Nucleus accumbens (tissue), 56 donors: ENCODE results near the gene DCAF5.
"Not testable (repeated sequence)": the region's sequence is repeated elsewhere in the genome, so short reads cannot be mapped to it uniquely, and the experiment has no call there.

ENCODE experiments used
- DNase-seq, 56 donors: peaks; one replicate each; lab custom pipeline; 2025; lab: John Stamatoyannopoulos, UW

The DCAF5 gene, protein sequence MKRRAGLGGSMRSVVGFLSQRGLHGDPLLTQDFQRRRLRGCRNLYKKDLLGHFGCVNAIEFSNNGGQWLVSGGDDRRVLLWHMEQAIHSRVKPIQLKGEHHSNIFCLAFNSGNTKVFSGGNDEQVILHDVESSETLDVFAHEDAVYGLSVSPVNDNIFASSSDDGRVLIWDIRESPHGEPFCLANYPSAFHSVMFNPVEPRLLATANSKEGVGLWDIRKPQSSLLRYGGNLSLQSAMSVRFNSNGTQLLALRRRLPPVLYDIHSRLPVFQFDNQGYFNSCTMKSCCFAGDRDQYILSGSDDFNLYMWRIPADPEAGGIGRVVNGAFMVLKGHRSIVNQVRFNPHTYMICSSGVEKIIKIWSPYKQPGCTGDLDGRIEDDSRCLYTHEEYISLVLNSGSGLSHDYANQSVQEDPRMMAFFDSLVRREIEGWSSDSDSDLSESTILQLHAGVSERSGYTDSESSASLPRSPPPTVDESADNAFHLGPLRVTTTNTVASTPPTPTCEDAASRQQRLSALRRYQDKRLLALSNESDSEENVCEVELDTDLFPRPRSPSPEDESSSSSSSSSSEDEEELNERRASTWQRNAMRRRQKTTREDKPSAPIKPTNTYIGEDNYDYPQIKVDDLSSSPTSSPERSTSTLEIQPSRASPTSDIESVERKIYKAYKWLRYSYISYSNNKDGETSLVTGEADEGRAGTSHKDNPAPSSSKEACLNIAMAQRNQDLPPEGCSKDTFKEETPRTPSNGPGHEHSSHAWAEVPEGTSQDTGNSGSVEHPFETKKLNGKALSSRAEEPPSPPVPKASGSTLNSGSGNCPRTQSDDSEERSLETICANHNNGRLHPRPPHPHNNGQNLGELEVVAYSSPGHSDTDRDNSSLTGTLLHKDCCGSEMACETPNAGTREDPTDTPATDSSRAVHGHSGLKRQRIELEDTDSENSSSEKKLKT

DNA sequence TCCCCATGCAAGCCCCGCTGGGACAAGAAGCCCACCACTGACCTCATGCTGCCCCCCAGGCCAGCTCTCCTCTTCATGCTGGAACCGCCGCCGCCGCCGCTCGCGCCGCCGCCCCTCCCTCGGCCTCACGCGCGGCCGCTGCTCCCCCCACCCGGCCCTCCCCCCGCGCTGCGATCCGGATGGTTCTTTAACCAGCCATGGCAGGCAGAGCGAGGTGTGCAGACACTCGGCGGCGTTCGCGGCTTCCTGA lies at the start of gene DCAF5:
Gene DCAF5, minus strand, starts transcription at position 218 of the 250 bp plus-strand sequence. Its CDS starts 141 bp downstream, at position 77.
- DNase-seq: peak in 17 of 56 donors; percentile 49 to 92 (median 82)

- DNase-seq: no peak
Observed at GRCh38 chr14:69199786-69200185, 46.9 kb upstream of the DCAF5 start.

DNA sequence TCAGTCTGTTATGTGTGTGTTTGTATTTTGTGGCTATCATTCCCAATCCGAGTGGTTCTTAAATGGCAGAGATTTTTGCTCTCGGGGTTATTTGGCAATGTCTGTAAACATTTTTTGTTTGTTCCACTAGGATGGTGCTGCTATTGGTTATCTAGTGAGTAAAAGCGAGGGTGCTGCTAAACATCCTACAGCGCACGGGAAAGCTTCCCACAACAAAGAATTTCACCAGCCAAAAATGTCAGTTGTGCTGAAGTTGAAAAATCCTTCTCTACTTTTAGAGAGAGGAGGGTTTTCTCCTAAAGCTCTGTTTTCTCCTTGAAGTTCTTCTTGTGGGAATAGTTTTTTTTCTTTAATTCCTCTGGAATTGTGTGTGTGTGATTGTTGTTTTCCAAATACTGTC lies 40.8 kb upstream of the DCAF5 start:
- DNase-seq: no peak

- DNase-seq: peak; percentile 27 to 94 (median 83)
Observed at GRCh38 chr14:69191340-69192111, 38.6 kb upstream of the DCAF5 start, which contains the start of gene EXD2. Gene EXD2 (plus strand): TSS chr14:69191498. CDS start chr14:69209471, 17,973 bp downstream.

- DNase-seq: no peak
Observed at GRCh38 chr14:69190191-69190590, 37.3 kb upstream of the DCAF5 start.

DNA sequence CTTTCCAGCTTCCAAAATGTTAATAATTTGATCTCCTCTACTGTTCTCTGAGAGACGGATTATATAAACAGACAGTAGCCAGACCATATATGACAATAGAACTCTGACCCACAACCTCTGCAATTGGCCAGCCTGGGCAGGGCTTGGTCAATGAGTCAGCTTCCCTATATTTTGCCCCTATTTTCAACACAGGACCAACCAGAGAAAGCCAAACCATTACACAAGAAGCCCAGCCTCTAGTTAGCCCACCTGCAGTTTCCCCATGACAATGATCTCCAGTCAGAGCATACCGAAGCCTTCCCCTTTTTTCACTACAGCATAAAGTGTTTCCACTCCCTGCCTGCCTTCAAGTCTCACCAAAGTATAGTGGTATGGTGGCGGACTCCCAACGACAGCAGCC lies 30.8 kb upstream of the DCAF5 start:
- DNase-seq: no peak

DNA sequence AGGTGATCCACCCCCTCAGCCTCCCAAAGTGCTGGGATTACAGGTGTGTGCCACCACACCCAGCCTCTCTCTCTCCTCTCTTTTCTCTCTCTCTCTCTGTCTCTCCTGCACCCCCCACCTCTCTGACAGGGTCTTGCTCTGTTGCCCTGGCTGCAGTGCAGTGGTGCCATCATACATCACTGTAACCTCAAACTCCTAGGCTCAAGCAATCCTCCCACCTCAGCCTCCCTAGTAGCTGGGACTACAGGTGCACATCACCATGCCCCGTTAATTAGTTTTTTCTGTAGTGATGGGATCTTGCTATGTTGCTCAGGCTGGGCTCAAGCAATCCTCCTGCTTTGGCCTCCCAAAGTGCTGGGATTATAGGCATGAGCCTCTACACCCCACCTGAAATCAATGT lies 29.7 kb upstream of the DCAF5 start:
- DNase-seq: not testable (repeated sequence)

DNA sequence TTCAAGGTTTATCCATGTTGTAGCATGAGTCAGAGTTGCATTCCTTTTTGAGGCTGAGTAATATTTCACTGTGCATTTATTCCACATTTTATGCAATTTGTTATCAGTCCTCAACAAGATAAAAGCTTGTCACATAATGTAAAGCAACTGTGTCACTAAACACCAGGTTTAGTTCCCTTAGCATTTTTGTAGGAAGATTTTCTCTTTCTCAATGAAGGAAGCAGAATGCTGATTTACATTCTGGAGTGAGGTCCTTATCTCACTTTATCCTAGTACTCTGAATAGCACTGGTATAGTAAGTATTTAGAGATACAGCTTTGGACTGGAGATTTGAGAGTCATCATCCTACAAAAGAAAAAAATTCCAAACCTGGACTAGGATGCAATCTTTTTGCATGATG lies 28.6 kb upstream of the DCAF5 start:
- DNase-seq: no peak

DNA sequence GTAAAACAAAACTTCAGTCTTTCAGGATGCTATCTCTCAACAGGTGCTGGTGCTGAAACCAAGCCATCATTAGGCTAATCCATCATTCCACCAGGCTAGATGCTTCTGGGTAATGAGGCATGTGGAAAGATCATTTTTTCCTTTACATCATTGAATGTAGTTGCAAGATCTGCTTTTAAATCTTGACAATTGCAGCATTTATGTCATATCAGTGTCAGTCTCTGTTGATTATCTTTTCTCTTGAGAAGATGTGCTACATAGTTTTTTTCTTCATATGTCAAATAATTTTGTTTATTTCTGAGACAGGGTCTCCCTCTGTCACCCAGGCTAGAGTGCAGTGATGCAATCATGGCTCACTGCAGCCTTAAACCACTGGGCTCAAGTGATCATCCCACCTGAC lies 22.2 kb upstream of the DCAF5 start:
- no peak for DNase-seq

- DNase-seq: peak in 1 of 56 donors; percentile 4
Observed at GRCh38 chr14:69171569-69171968, 18.6 kb upstream of the DCAF5 start.

DNA sequence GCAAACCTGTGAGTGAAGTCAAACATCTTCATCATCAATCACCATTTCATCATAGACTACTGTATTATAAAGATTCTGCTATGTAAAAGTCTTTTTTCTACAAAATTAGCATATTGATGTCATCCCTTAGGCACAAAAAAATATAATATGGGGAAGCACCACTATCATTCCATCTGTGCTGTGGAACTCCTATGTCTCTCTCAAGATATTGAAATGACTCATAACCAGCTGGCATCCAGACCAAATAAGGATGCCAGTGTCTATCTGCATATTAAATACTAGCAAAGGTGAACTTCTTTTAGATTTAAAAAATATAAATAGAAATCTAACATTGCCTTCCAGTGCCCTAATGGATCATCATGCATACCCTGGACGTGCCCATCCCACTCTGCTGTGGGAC lies 17.9 kb upstream of the DCAF5 start:
- DNase-seq: no peak

GRCh38 chr14:69165787-69166186 lies 12.9 kb upstream of the DCAF5 start:
- not testable (repeated sequence) for DNase-seq

DNA sequence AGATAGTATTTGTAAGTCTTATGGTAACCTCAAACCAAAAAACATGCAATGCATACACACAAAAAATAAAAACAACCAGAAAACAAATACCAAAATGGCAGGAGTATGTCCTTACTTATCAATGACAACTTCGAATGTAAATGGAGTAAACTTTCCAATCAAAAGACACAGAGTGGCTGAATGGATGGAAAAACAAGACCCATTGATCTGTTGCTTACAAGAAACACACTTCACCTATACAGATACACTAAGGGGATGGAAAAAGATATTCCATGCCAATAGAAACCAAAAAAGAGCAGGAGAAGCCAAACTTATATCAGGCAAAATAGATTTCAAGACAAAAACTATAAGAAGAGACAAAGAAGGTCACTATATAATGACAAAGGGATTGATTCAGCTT lies 8.7 kb upstream of the DCAF5 start:
- no peak for DNase-seq

- DNase-seq: no peak
Observed at GRCh38 chr14:69156224-69156623, 3.3 kb upstream of the DCAF5 start.

- DNase-seq: peak in 1 of 56 donors; percentile 1
Observed at GRCh38 chr14:69154779-69155178, 1.9 kb upstream of the DCAF5 start.

GRCh38 chr14:69153873-69154270 lies 953 bp upstream of the DCAF5 start:
- DNase-seq: peak in 8 of 56 donors; percentile 1 to 56 (median 22)

GRCh38 chr14:69153152-69153872 lies 393 bp upstream of the DCAF5 start:
- peak in 41 of 56 donors; percentile 31 to 91 (median 77) for DNase-seq

GRCh38 chr14:69152181-69152901 lies 578 bp downstream of the DCAF5 start:
- peak in 16 of 56 donors; percentile 23 to 64 (median 38) for DNase-seq
